Cardiac ventricle fibroblast (primary cell): ENCODE measurements around the gene HMGCLL1. TPM values are rescaled to one million over a fixed set of nuclear protein-coding genes. Genes with fewer than 3 reads are reported as not detected.

Source experiments
- total RNA-seq: library from RNA; depleted of rRNA; stranded (reverse); fragments of >200 nt; gene quantifications from 2 replicates; pipeline ENCODE4 v1.2.3, GENCODE V29; 2015

Gene HMGCLL1
- not detected in 2 replicates for total RNA-seq

DNA sequence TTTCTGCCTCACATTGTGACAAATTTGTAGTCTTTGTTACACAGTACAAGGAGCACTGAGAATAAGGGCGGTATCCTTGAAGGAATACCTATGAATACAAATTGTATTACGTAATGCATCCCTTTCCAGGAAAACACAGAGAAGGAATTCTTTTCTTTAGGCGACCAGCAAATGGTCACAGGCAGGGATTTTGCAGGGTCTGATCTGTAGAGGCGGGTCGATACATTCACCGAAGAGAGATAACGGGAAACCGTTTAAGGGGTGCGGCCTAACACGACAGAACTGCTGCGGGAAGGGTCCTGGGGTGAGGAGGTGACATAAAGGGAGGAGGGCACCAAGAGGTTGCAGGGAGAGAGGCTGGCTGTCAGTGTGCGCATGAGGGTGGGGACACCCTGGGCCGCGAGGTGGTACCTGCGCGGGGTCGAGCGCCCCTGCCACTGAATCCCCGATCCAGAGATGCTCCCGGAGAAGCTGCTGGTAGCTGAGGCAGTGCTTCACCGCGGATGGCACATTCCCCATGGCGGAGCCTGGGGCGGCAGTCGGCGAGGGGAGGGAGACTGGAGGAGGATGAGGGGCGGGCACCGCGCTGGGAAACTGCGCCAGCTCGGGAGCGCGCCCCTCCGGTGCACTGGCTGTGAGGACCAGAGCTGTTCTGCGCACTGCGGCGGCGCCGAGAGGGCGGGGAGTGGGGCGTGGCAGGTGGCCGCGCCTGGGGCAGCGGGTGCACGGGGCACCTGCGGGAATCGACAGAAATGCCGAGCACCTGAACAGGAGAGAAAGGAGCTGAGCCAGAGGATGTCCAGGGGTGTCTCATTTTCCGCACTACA, at the start of gene HMGCLL1:
HMGCLL1 (minus strand) TSS at position 656 of the 827 bp plus-strand sequence; CDS start at position 519, 137 bp downstream.

